Measurements from ENCODE around the gene MTMR6.

Gene MTMR6

DNA sequence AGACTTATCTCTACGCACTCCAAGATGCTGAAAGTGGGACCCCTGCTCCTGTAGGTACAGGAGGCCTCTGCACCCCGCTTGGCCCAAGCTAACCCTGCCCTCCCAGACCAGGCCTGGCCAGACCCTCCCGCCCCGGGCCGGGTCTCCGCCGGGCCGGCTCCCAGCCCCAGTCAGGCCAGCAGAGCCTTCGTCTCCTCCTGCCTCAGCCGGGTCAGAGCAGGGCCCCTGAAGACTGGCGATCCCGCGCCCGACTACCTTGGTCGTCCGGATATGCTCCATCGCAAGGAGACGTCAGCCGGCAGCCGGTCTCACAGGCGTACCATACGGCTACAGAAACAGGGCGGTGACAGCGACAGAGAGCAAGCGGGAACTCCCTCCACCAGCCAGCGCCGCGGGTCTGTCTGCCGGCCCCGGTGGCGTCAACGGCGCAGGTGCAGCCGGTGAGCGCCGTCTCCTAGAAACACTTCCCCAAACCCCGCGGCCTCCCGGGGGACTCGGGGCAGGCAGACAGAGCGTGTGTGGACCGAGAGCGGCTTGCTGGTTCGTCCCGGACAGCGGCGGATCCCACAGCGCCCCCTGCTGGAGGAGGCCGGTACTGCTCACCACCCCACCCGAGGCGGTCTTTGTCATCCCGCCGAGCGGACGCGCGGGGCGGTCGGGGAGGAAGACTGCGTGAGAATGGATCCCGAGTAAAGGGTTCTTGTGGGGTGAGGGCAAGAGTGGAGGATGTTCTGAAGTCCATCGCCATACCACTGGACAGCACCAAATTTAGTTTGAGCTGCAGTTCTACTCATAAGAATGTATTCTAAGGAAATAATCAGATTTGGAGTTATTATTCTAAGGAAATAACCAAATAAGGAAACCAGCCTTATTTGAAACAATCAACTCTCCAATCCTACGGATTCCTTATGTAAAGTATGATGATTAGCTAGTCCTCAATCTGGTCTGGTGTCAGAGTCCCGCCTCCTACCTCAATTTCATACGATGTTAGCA is at the start of gene MTMR6:
Gene MTMR6 (minus strand): TSS at position 520 of the 993 bp plus-strand sequence. CDS start 241 bp downstream, at position 279.
- no peaks in the 10 kb centered on the region for H3K27me3 ChIP-seq (ENCODE audit: insufficient read depth, low read length, poor library complexity)
- peak within 1 kb of the TSS; percentile 82 for H3K27ac ChIP-seq (ENCODE audit: low read length)
- peak; percentile 94 for DNase-seq
- peaks cover 7% of the 10 kb centered on the region; the same call in 1 of the 2 replicates for H4K20me1 ChIP-seq (ENCODE audit: insufficient read depth, low read length)
- TF ChIP-seq CTCF (IDR thresholded peaks at IDR 0.05; ENCODE audit: borderline replicate concordance, extremely low read depth, low read length, poor library complexity, severe bottlenecking): peak; percentile 99
- TF ChIP-seq EZH2 (IDR thresholded peaks at IDR 0.05; ENCODE audit: borderline replicate concordance, low read depth, low read length, severe bottlenecking): no peak
- peaks cover 45% of the 10 kb centered on the region for H3K4me1 ChIP-seq (ENCODE audit: insufficient read depth, low read length)
- H3K79me2 ChIP-seq (ENCODE audit: insufficient read depth, low read length): peaks cover 49% of the 10 kb centered on the region
- peak within 1 kb of the TSS; percentile 76 for H3K4me2 ChIP-seq (ENCODE audit: insufficient read depth, low read length)
- H3K9ac ChIP-seq (ENCODE audit: low read depth, low read length): peak within 1 kb of the TSS; percentile 75
- H3K4me3 ChIP-seq (ENCODE audit: low read depth in 1 of 2, low read length in 2 of 2): peak within 1 kb of the TSS; percentile 65 to 78
- peak; percentile 92 for ATAC-seq (ENCODE audit: insufficient read depth, low read depth)
- peak within 1 kb of the TSS; percentile 92 for H2AFZ ChIP-seq (ENCODE audit: low read depth, low read length)
- H3K36me3 ChIP-seq (ENCODE audit: insufficient read depth, low read length): no peaks in the 10 kb centered on the region; the same call in 1 of the 2 replicates
- H3K9me3 ChIP-seq (ENCODE audit: insufficient read depth, low read length, severe bottlenecking): no peaks in the 10 kb centered on the region

GRCh38 chr13:25335856-25336255 is 48.6 kb upstream of the MTMR6 start:
- Histone ChIP-seq H3K9me3 (ENCODE audit: insufficient read depth, low read length, severe bottlenecking) (no peaks in the 10 kb centered on the region), H3K4me2 (ENCODE audit: insufficient read depth, low read length) (no peak overlapping the region), H2AFZ (ENCODE audit: low read depth, low read length) (no peak overlapping the region), H3K27me3 (ENCODE audit: insufficient read depth, low read length, poor library complexity) (no peaks in the 10 kb centered on the region), H3K4me1 (ENCODE audit: insufficient read depth, low read length) (no peaks in the 10 kb centered on the region), H3K4me3 (ENCODE audit: low read depth in 1 of 2, low read length in 2 of 2) (no peak overlapping the region), H3K36me3 (ENCODE audit: insufficient read depth, low read length) (peaks cover 91% of the 10 kb centered on the region), H3K9ac (ENCODE audit: low read depth, low read length) (no peak overlapping the region), H3K79me2 (ENCODE audit: insufficient read depth, low read length) (peaks cover 18% of the 10 kb centered on the region), H4K20me1 (ENCODE audit: insufficient read depth, low read length) (peaks cover 8% of the 10 kb centered on the region; the same call in 1 of the 2 replicates), H3K27ac (ENCODE audit: low read length) (no peak overlapping the region)
- no peak for TF ChIP-seq CTCF (IDR thresholded peaks at IDR 0.05; ENCODE audit: borderline replicate concordance, extremely low read depth, low read length, poor library complexity, severe bottlenecking)
- TF ChIP-seq EZH2 (IDR thresholded peaks at IDR 0.05; ENCODE audit: borderline replicate concordance, low read depth, low read length, severe bottlenecking): no peak
- ATAC-seq (ENCODE audit: insufficient read depth, low read depth) (no peak), DNase-seq (no peak)

GRCh38 chr13:25330541-25330940 is 43.3 kb upstream of the MTMR6 start:
- H3K36me3 ChIP-seq (ENCODE audit: insufficient read depth, low read length): peaks cover 96% of the 10 kb centered on the region
- no peak for ATAC-seq (ENCODE audit: insufficient read depth, low read depth)
- no peak for DNase-seq
- no peak overlapping the region for H3K9ac ChIP-seq (ENCODE audit: low read depth, low read length)
- H3K4me3 ChIP-seq (ENCODE audit: low read depth in 1 of 2, low read length in 2 of 2): no peak overlapping the region
- TF ChIP-seq CTCF (IDR thresholded peaks at IDR 0.05; ENCODE audit: borderline replicate concordance, extremely low read depth, low read length, poor library complexity, severe bottlenecking): no peak
- no peak for TF ChIP-seq EZH2 (IDR thresholded peaks at IDR 0.05; ENCODE audit: borderline replicate concordance, low read depth, low read length, severe bottlenecking)
- peaks cover 8% of the 10 kb centered on the region; the same call in 1 of the 2 replicates for H4K20me1 ChIP-seq (ENCODE audit: insufficient read depth, low read length)
- H3K4me1 ChIP-seq (ENCODE audit: insufficient read depth, low read length): no peaks in the 10 kb centered on the region
- no peak overlapping the region for H3K4me2 ChIP-seq (ENCODE audit: insufficient read depth, low read length)
- no peak overlapping the region for H3K27ac ChIP-seq (ENCODE audit: low read length)
- H3K79me2 ChIP-seq (ENCODE audit: insufficient read depth, low read length): peaks cover 18% of the 10 kb centered on the region
- no peaks in the 10 kb centered on the region for H3K27me3 ChIP-seq (ENCODE audit: insufficient read depth, low read length, poor library complexity)
- H3K9me3 ChIP-seq (ENCODE audit: insufficient read depth, low read length, severe bottlenecking): no peaks in the 10 kb centered on the region
- no peak overlapping the region for H2AFZ ChIP-seq (ENCODE audit: low read depth, low read length)

All from DND-41 (cell line).